GM23338 (cell line): ENCODE measurements around the gene GHDC. TPM values are rescaled to one million over a fixed set of nuclear protein-coding genes. Genes with fewer than 3 reads are reported as not detected.

Experiments
- ATAC-seq: fragments of 200-7000 bp; cut with Tn5 transposase; 3 replicates; pipeline ENCODE4 v1.9.1; 2020
- DNase-seq: peaks from one replicate; pipeline ENCODE4 v3.0.0-alpha.2; 2015; ENCODE audit warnings: low spot score
- H2AFZ ChIP-seq: fragments of 200-600 bp; sonication (generic); 2 replicates; pipeline ENCODE4 v1.8.0; 2016; ENCODE audit warnings: antibody characterized with exemption, mild to moderate bottlenecking, moderate library complexity
- H3F3A ChIP-seq: fragments of 200-600 bp; sonication (generic); replicated peaks from 2 replicates; pipeline ENCODE4 v1.8.0; 2017; ENCODE audit warnings: antibody characterized with exemption, mixed run types, low read depth
- H3K27ac ChIP-seq: fragments of 200-600 bp; sonication (generic); 2 replicates; pipeline ENCODE4 v1.6.1; 2016; ENCODE audit warnings: low read depth
- H3K27me3 ChIP-seq: fragments of 200-600 bp; sonication (generic); 2 replicates; pipeline ENCODE4 v1.8.0; 2016; ENCODE audit warnings: mild to moderate bottlenecking, mixed run types, moderate library complexity; ENCODE audit not compliant: insufficient read depth
- H3K36me3 ChIP-seq: fragments of 200-600 bp; sonication (generic); 2 replicates; pipeline ENCODE4 v1.8.0; 2016; ENCODE audit warnings: mild to moderate bottlenecking; ENCODE audit not compliant: insufficient read depth
- H3K4me1 ChIP-seq: fragments of 200-600 bp; sonication (generic); 2 replicates; pipeline ENCODE4 v1.8.0; 2016; ENCODE audit warnings: mild to moderate bottlenecking, moderate library complexity; ENCODE audit not compliant: insufficient read depth
- H3K4me2 ChIP-seq: fragments of 200-600 bp; sonication (generic); 2 replicates; pipeline ENCODE4 v1.7.1; 2017; ENCODE audit warnings: mixed run types
- H3K4me3 ChIP-seq: fragments of 200-600 bp; sonication (generic); 2 replicates; pipeline ENCODE4 v1.6.1; 2016; ENCODE audit warnings: mixed run types
- H3K79me2 ChIP-seq: fragments of 200-600 bp; sonication (generic); replicated peaks from 2 replicates; pipeline ENCODE4 v1.8.0; 2017; ENCODE audit warnings: mild to moderate bottlenecking; ENCODE audit not compliant: insufficient read depth
- H3K9me2 ChIP-seq: fragments of 200-600 bp; sonication (generic); 2 replicates; pipeline ENCODE4 v1.8.0; 2017; ENCODE audit not compliant: insufficient read depth
- H4K20me1 ChIP-seq: fragments of 200-600 bp; sonication (generic); replicated peaks from 2 replicates; pipeline ENCODE4 v1.8.0; 2017; ENCODE audit warnings: mild to moderate bottlenecking; ENCODE audit not compliant: insufficient read depth
- H3K27ac Mint-ChIP-seq: 2 replicates; pipeline ENCODE4 v1.8.0; 2020; ENCODE audit warnings: inconsistent platforms, mild to moderate bottlenecking, moderate library complexity, mixed read lengths
- H3K27me3 Mint-ChIP-seq: 3 replicates; pipeline ENCODE4 v1.8.0; 2022; ENCODE audit warnings: low read depth, mild to moderate bottlenecking, moderate library complexity, mixed read lengths, inconsistent platforms; ENCODE audit not compliant: insufficient read depth, poor library complexity
- H3K36me3 Mint-ChIP-seq: 3 replicates; pipeline ENCODE4 v1.8.0; 2021; ENCODE audit warnings: low read depth, mild to moderate bottlenecking, inconsistent platforms, moderate library complexity, mixed read lengths
- H3K4me1 Mint-ChIP-seq: 3 replicates; pipeline ENCODE4 v1.8.0; 2020; ENCODE audit warnings: mild to moderate bottlenecking, inconsistent platforms, mixed read lengths
- H3K4me3 Mint-ChIP-seq: 3 replicates; pipeline ENCODE4 v1.8.0; 2021; ENCODE audit warnings: moderate library complexity, mild to moderate bottlenecking, inconsistent platforms, mixed read lengths
- H3K9me3 Mint-ChIP-seq: 3 replicates; pipeline ENCODE4 v1.8.0; 2020; ENCODE audit warnings: moderate library complexity, mild to moderate bottlenecking, inconsistent platforms, mixed read lengths
- CREB1 ChIP-seq: fragments of 250-450 bp; sonication (Bioruptor Pico); IDR thresholded peaks from 2 replicates; pipeline ENCODE4 v1.5.0; 2020; ENCODE audit warnings: low read depth, mild to moderate bottlenecking, moderate library complexity
- EZH2 ChIP-seq: fragments of 200-600 bp; sonication (generic); IDR thresholded peaks from one replicate; pipeline ENCODE4 v1.8.0; 2017; ENCODE audit warnings: antibody characterized with exemption, mild to moderate bottlenecking, low read depth; ENCODE audit not compliant: unreplicated experiment
- EZH2phosphoT487 ChIP-seq: fragments of 200-600 bp; sonication (generic); IDR thresholded peaks from one replicate; pipeline ENCODE4 v1.8.1; 2018; ENCODE audit warnings: antibody characterized with exemption; ENCODE audit not compliant: unreplicated experiment
- JUNB ChIP-seq: IDR thresholded peaks from one replicate; pipeline ENCODE4 v1.6.1; 2016; ENCODE audit warnings: antibody characterized with exemption; ENCODE audit not compliant: unreplicated experiment
- NANOG ChIP-seq: IDR thresholded peaks from 2 replicates; pipeline ENCODE4 v1.6.1; 2016; ENCODE audit warnings: antibody characterized with exemption, borderline replicate concordance
- POLR2AphosphoS5 ChIP-seq: IDR thresholded peaks from 2 replicates; pipeline ENCODE4 v1.6.1; 2016; ENCODE audit warnings: antibody characterized with exemption, low read depth
- STAT1 ChIP-seq: IDR thresholded peaks from one replicate; pipeline ENCODE4 v1.6.1; 2016; ENCODE audit warnings: antibody characterized with exemption; ENCODE audit not compliant: unreplicated experiment
- ZNF331 ChIP-seq: fragments of 250-450 bp; sonication (Bioruptor Pico); IDR thresholded peaks from 2 replicates; pipeline ENCODE4 v1.5.0; 2020; ENCODE audit warnings: low read depth, mild to moderate bottlenecking, moderate library complexity
- polyA plus RNA-seq: library from polyadenylated mRNA; unstranded; fragments of >200 nt; fragmentation: Nextera tagmentation; extraction: Ambion mirVana; gene quantifications from 2 replicates; pipeline ENCODE4 v1.2.1, GENCODE V29; 2016
- total RNA-seq: library from RNA; depleted of rRNA; stranded (reverse); fragments of >200 nt; shearing (Covaris generic); gene quantifications from 2 replicates; pipeline ENCODE4 v1.2.3, GENCODE V29; 2014
- TF ChIP-seq, protein P1 (sequence below), 2 experiments: fragments of 200-600 bp in 1 of 2; sonication (generic) in 1 of 2; conservative IDR thresholded peaks; 2 replicates each; pipeline versions ENCODE4 v1.5.1 to v1.6.1; 2016 to 2017; ENCODE audit warnings: antibody characterized with exemption in 2 of 2, low read depth in 2 of 2, mild to moderate bottlenecking in 2 of 2, moderate library complexity in 1 of 2
- TF ChIP-seq, protein P2 (sequence below): IDR thresholded peaks from one replicate; pipeline ENCODE4 v1.6.1; 2018; ENCODE audit warnings: antibody characterized with exemption; ENCODE audit not compliant: unreplicated experiment
- TF ChIP-seq, protein P3 (sequence below): IDR thresholded peaks from 2 replicates; pipeline ENCODE4 v1.6.1; 2016; ENCODE audit warnings: antibody characterized with exemption

The GHDC gene
- total and polyA plus RNA-seq, 2 experiments from 2014 or later: 4.0 to 13.8 TPM

DNA sequence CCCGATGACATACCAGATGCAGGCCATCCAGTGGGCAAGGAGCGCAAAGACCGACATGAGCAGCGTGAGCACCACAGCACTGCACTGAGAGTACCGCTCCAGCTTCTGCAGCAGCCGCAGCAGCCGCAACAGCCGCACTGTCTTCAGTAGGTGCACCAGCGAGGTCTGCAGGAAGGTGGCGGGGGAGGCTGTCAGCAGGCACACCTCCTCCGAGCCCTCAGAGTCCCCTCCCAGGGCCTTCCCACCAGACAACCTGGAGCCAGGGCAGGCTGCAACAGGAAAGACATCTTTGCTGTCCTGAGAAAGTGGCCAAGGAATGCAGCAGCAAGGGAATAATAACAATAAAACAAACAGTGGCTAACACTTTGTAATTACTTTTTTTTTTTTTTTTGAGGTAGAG lies 22.5 kb downstream of the GHDC start:
- Histone ChIP-seq H3K9me2 (no peaks in the 10 kb centered on the region), H4K20me1 (no peaks in the 10 kb centered on the region), H3K36me3 (no peaks in the 10 kb centered on the region), H3K79me2 (no peaks in the 10 kb centered on the region), H2AFZ (no peak overlapping the region), H3K4me1 (no peaks in the 10 kb centered on the region), H3K27ac (no peak overlapping the region), H3K27me3 (no peaks in the 10 kb centered on the region), H3K4me2 (no peak overlapping the region), H3K4me3 (no peak overlapping the region), H3F3A (no peaks in the 10 kb centered on the region)
- Mint-ChIP-seq H3K9me3 (no peaks in the 10 kb centered on the region; the same call in 2 of the 3 replicates), H3K27me3 (peaks cover 17% of the 10 kb centered on the region), H3K27ac (no peak overlapping the region), H3K4me1 (no peaks in the 10 kb centered on the region), H3K36me3 (no peaks in the 10 kb centered on the region), H3K4me3 (no peak overlapping the region)
- ATAC-seq (peak; percentile 93), DNase-seq (peak; percentile 60)
- TF ChIP-seq, protein P1, sequence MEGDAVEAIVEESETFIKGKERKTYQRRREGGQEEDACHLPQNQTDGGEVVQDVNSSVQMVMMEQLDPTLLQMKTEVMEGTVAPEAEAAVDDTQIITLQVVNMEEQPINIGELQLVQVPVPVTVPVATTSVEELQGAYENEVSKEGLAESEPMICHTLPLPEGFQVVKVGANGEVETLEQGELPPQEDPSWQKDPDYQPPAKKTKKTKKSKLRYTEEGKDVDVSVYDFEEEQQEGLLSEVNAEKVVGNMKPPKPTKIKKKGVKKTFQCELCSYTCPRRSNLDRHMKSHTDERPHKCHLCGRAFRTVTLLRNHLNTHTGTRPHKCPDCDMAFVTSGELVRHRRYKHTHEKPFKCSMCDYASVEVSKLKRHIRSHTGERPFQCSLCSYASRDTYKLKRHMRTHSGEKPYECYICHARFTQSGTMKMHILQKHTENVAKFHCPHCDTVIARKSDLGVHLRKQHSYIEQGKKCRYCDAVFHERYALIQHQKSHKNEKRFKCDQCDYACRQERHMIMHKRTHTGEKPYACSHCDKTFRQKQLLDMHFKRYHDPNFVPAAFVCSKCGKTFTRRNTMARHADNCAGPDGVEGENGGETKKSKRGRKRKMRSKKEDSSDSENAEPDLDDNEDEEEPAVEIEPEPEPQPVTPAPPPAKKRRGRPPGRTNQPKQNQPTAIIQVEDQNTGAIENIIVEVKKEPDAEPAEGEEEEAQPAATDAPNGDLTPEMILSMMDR (conservative IDR thresholded peaks at IDR 0.05; ENCODE audit: low read depth in 2 of 2): 0 out of 4 replicates have a peak, but pooled peaks of 1 of the 2 experiments have one; percentile 9
- no peak for TF ChIP-seq EZH2phosphoT487

DNA sequence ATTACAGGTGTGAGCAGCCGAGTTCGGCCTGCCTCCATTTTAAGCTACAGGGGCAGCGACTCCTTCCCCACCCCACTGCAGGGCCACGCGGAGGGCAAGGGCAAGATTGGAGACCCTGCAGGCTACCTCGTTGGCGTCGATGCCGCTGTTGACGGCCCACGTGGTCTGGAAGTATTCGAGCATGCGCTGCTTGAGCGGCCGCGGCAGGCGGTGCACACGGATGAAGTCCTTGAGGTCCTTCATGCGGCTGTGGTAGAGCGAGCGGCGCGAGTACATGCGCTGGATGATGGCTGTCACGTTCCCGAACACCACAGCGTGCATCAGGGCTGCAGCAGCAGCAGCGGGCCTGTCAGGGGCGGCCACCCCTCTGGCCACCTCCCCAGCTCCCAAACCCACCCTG lies 24.9 kb downstream of the GHDC start:
- H3K36me3 ChIP-seq: no peaks in the 10 kb centered on the region
- no peak for ATAC-seq
- peak overlapping the region; percentile 14; the same call in 1 of the 2 replicates for H2AFZ ChIP-seq
- no peaks in the 10 kb centered on the region for H3K36me3 Mint-ChIP-seq
- DNase-seq: no peak
- H3F3A ChIP-seq: no peaks in the 10 kb centered on the region
- no peak overlapping the region for H3K27ac ChIP-seq
- no peaks in the 10 kb centered on the region for H3K27me3 ChIP-seq
- no peaks in the 10 kb centered on the region; the same call in 1 of the 2 replicates for H4K20me1 ChIP-seq
- H3K27ac Mint-ChIP-seq: no peak overlapping the region
- H3K4me1 Mint-ChIP-seq: no peaks in the 10 kb centered on the region
- peaks cover 22% of the 10 kb centered on the region for H3K27me3 Mint-ChIP-seq
- no peak overlapping the region for H3K4me3 Mint-ChIP-seq
- H3K4me2 ChIP-seq: no peak overlapping the region
- H3K79me2 ChIP-seq: no peaks in the 10 kb centered on the region
- H3K9me3 Mint-ChIP-seq: no peaks in the 10 kb centered on the region
- H3K4me1 ChIP-seq: no peaks in the 10 kb centered on the region
- no peak overlapping the region for H3K4me3 ChIP-seq
- no peaks in the 10 kb centered on the region for H3K9me2 ChIP-seq
- TF ChIP-seq NANOG (no peak), POLR2AphosphoS5 (no peak), STAT1 (no peak), EZH2 (no peak), EZH2phosphoT487 (no peak), ZNF331 (CRISPR knock-in tag) (no peak), CREB1 (CRISPR knock-in tag) (no peak), JUNB (no peak)
- TF ChIP-seq, protein P2, sequence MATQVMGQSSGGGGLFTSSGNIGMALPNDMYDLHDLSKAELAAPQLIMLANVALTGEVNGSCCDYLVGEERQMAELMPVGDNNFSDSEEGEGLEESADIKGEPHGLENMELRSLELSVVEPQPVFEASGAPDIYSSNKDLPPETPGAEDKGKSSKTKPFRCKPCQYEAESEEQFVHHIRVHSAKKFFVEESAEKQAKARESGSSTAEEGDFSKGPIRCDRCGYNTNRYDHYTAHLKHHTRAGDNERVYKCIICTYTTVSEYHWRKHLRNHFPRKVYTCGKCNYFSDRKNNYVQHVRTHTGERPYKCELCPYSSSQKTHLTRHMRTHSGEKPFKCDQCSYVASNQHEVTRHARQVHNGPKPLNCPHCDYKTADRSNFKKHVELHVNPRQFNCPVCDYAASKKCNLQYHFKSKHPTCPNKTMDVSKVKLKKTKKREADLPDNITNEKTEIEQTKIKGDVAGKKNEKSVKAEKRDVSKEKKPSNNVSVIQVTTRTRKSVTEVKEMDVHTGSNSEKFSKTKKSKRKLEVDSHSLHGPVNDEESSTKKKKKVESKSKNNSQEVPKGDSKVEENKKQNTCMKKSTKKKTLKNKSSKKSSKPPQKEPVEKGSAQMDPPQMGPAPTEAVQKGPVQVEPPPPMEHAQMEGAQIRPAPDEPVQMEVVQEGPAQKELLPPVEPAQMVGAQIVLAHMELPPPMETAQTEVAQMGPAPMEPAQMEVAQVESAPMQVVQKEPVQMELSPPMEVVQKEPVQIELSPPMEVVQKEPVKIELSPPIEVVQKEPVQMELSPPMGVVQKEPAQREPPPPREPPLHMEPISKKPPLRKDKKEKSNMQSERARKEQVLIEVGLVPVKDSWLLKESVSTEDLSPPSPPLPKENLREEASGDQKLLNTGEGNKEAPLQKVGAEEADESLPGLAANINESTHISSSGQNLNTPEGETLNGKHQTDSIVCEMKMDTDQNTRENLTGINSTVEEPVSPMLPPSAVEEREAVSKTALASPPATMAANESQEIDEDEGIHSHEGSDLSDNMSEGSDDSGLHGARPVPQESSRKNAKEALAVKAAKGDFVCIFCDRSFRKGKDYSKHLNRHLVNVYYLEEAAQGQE: no peak
- TF ChIP-seq, protein P3, sequence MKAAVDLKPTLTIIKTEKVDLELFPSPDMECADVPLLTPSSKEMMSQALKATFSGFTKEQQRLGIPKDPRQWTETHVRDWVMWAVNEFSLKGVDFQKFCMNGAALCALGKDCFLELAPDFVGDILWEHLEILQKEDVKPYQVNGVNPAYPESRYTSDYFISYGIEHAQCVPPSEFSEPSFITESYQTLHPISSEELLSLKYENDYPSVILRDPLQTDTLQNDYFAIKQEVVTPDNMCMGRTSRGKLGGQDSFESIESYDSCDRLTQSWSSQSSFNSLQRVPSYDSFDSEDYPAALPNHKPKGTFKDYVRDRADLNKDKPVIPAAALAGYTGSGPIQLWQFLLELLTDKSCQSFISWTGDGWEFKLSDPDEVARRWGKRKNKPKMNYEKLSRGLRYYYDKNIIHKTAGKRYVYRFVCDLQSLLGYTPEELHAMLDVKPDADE: no peak
